Transverse colon (tissue), 4 donors: Measurements from ENCODE around the gene PTPRD. TPM values are rescaled to one million over a fixed set of nuclear protein-coding genes. Genes with fewer than 3 reads are reported as not detected.

Experiments
- DNase-seq: peaks from one replicate; pipeline ENCODE4 v3.0.0-alpha.2; 2019
- H3K27ac ChIP-seq, 4 donors: fragments of 200-600 bp; sonication (generic); 2 replicates each; pipeline ENCODE4 v1.5.1; 2016 to 2018; ENCODE audit warnings: inconsistent platforms in 4 of 4
- H3K27me3 ChIP-seq: fragments of 200-600 bp; sonication (generic); 2 replicates; pipeline ENCODE4 v1.5.1; 2017; ENCODE audit warnings: inconsistent platforms
- H3K36me3 ChIP-seq, 4 donors: fragments of 200-600 bp; sonication (generic); 2 replicates each; pipeline ENCODE4 v1.5.1; 2017 to 2019; ENCODE audit warnings: inconsistent platforms in 4 of 4
- H3K4me1 ChIP-seq, 4 donors: fragments of 200-600 bp; sonication (generic); 2 replicates each; pipeline ENCODE4 v1.5.1; 2017 to 2020; ENCODE audit warnings: inconsistent platforms in 4 of 4
- H3K4me3 ChIP-seq, 4 donors: fragments of 200-600 bp; sonication (generic); 1 replicate in 1 of 4; 2 replicates in 3 of 4; pipeline versions ENCODE4 v1.5.1 to v1.6.1; 2017 to 2019; ENCODE audit warnings: inconsistent platforms in 4 of 4
- H3K9me3 ChIP-seq, 2 donors: fragments of 200-600 bp; sonication (generic); 2 replicates each; pipeline ENCODE4 v1.5.1; 2017 to 2019; ENCODE audit warnings: inconsistent platforms in 2 of 2
- EP300 ChIP-seq: sonication (generic); formaldehyde crosslinking; IDR thresholded peaks from one replicate; pipeline ENCODE4 v1.6.1; 2017; ENCODE audit warnings: antibody characterized with exemption, low read depth
- POLR2A ChIP-seq: fragments of 450-650 bp; IDR thresholded peaks from one replicate; pipeline ENCODE4 v1.6.1; 2016; ENCODE audit warnings: antibody characterized with exemption, mild to moderate bottlenecking, moderate library complexity
- POLR2AphosphoS5 ChIP-seq, 3 donors: sonication (generic); formaldehyde crosslinking; IDR thresholded peaks; one replicate each; pipeline ENCODE4 v1.6.1; 2016; ENCODE audit warnings: antibody characterized with exemption in 3 of 3
- WGBS, 2 donors: methylation state at CpG; one replicate each; pipeline ENCODE4 v1.1.5; 2018; ENCODE audit warnings: low coverage in 1 of 2; 5-methylcytosine and 5-hydroxymethylcytosine counted together
- in situ Hi-C, 4 donors: fragments of 200-750 bp; cut with MboI; loops; one replicate each; pipeline versions ENCODE4 v1.15.0 to v1.15.1; 2017; ENCODE audit warnings: low sequenced_read_pairs in 3 of 4, low pct_ligation_motif_present in 1 of 4, low pct_unique_long_range_greater_than_20kb in 1 of 4
- intact Hi-C: fragments of 100-400 bp; cut with DNase I; formaldehyde crosslinking; loops from one replicate; pipeline ENCODE4 v1.15.1; 2023; ENCODE audit warnings: low total_unique reads
- total RNA-seq, 4 donors: library from RNA; depleted of rRNA; stranded (reverse); fragments of >200 nt; gene quantifications; one replicate each; pipeline ENCODE4 v1.1.0, GENCODE V29; 2016
- TF ChIP-seq, protein P1 (sequence below), 5 experiments: fragments of 200-600 bp in 3 of 5; fragments of 450-650 bp in 2 of 5; sonication (generic) in 3 of 5; IDR thresholded peaks; 1 replicate in 2 of 5; 2 replicates in 3 of 5; pipeline ENCODE4 v1.5.1; 2016 to 2017; ENCODE audit warnings: antibody characterized with exemption in 5 of 5, inconsistent platforms in 3 of 5, mild to moderate bottlenecking in 2 of 5, moderate library complexity in 1 of 5

The PTPRD gene
- total RNA-seq, 4 donors from 2014 or later, result 43.0 to 115 (median 79.1) TPM

DNA sequence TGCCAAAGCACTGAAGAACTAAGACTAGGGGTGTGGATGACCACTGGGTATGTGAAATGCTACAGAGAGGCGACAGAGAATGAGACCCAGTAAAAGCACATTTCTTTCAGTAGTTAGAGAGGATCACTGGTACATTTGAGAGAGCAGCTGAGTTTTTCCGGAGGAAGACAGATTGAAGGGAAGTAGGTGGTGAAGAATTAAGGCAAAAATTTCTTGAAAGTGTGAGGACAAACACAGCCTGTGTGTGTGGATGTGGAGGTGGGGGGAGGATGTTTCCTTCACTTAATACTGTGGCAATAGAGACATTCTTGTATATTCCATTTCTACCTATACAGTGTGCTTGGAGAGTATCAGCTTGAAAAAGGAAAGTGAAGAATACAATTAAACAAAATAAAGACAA is 1942.1 kb downstream of the PTPRD start:
- no peak for DNase-seq
- H3K27ac ChIP-seq, result no peak overlapping the region
- in situ Hi-C loops (no loop called here), intact Hi-C loops (no loop called here)
- no peak for TF ChIP-seq POLR2A
- TF ChIP-seq POLR2AphosphoS5 (IDR thresholded peaks at IDR 0.05), result no peak
- no peak for TF ChIP-seq EP300
- no peaks in the 10 kb centered on the region for H3K36me3 ChIP-seq
- no peak overlapping the region for H3K4me3 ChIP-seq
- peaks cover 0 to 5% (median 0%) of the 10 kb centered on the region in 4 donors for H3K4me1 ChIP-seq
- no peaks in the 10 kb centered on the region for H3K27me3 ChIP-seq
- WGBS, 2 donors, result 83 to 92% methylated on average over 2 of the region's 2 CpGs
- H3K9me3 ChIP-seq, result no peaks in the 10 kb centered on the region

DNA sequence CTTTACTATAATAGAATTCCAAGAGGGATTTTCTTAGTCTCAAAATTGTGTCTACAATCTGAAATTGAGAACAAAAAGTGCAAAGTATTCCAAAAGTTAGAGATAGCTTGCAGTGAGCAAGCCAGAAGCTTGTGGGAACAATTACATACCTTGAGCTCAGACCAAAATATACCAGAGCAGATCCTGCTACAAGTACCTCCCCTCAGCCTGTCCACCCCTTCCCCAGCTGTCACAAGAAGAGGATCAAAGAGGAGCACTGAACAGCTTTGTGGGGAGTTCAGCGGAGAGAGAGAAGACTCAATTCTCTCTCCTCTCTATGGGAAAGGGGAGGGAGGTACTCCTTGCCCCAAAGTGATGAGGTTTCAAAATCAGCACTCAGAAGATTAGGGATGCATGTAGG is 1944.1 kb downstream of the PTPRD start:
- Histone ChIP-seq H3K36me3 (no peaks in the 10 kb centered on the region), H3K27ac (no peak overlapping the region), H3K27me3 (no peaks in the 10 kb centered on the region), H3K9me3 (no peaks in the 10 kb centered on the region), H3K4me1 (peaks cover 0 to 5% (median 0%) of the 10 kb centered on the region in 4 donors), H3K4me3 (no peak overlapping the region)
- intact Hi-C loops, result no loop called here
- no peak for DNase-seq
- WGBS, 2 donors, result 90 to 100% methylated on average over 1 of the region's 1 CpG
- no peak for TF ChIP-seq POLR2AphosphoS5 (IDR thresholded peaks at IDR 0.05)
- TF ChIP-seq, protein P1, sequence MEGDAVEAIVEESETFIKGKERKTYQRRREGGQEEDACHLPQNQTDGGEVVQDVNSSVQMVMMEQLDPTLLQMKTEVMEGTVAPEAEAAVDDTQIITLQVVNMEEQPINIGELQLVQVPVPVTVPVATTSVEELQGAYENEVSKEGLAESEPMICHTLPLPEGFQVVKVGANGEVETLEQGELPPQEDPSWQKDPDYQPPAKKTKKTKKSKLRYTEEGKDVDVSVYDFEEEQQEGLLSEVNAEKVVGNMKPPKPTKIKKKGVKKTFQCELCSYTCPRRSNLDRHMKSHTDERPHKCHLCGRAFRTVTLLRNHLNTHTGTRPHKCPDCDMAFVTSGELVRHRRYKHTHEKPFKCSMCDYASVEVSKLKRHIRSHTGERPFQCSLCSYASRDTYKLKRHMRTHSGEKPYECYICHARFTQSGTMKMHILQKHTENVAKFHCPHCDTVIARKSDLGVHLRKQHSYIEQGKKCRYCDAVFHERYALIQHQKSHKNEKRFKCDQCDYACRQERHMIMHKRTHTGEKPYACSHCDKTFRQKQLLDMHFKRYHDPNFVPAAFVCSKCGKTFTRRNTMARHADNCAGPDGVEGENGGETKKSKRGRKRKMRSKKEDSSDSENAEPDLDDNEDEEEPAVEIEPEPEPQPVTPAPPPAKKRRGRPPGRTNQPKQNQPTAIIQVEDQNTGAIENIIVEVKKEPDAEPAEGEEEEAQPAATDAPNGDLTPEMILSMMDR (IDR thresholded peaks at IDR 0.05), result no peak
- TF ChIP-seq EP300, result no peak
- no peak for TF ChIP-seq POLR2A
- in situ Hi-C loops, result no loop called here

DNA sequence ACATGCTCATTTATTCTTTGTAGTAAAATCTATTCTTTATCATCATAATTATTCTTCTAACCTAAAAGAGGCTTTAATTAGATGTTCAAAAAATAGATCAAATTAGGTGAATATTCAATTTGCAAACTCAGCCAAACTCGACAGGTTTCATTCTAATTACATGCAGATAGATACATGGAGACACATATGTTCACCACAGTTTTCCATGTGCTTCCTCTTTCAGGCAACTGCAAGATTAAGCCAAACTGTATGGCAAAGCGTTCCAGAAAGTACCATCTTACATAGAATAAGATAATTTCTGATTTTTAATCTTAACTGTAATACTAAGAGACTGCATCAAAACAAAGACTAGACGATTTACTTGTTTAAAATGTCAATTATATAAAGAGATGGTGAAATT is 1944.6 kb downstream of the PTPRD start:
- Histone ChIP-seq H3K27me3 (no peaks in the 10 kb centered on the region), H3K9me3 (no peaks in the 10 kb centered on the region), H3K36me3 (no peaks in the 10 kb centered on the region), H3K27ac (no peak overlapping the region), H3K4me3 (no peak overlapping the region), H3K4me1 (peaks cover 0 to 5% (median 0%) of the 10 kb centered on the region in 4 donors)
- intact Hi-C loops (no loop called here), in situ Hi-C loops (no loop called here)
- DNase-seq, result no peak
- TF ChIP-seq, protein P1 (IDR thresholded peaks at IDR 0.05), result no peak
- no peak for TF ChIP-seq POLR2AphosphoS5 (IDR thresholded peaks at IDR 0.05)
- no peak for TF ChIP-seq EP300
- TF ChIP-seq POLR2A, result no peak
- WGBS, 2 donors, result 83 to 84% methylated on average over 3 of the region's 3 CpGs

DNA sequence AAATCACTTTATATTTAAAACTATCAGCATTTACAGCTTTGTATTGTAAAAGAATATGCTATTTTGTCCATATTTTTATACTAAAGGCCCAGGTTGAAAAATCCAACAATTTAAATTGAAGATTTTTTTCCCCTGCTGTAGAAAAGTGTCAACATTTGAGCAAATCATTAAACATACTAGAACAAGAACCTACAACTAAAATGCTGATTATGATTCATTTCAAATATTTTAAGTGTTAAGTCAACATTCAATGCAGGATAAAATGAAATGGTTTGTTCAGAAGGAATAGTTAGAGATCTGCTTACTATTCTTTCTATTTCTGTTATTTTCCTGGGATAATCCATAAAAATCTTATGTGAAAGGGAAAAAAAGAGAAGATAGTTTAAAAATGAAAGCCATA is 1946.7 kb downstream of the PTPRD start:
- DNase-seq, result no peak
- Histone ChIP-seq H3K4me1 (peaks cover 0 to 9% (median under 1%) of the 10 kb centered on the region in 4 donors), H3K9me3 (no peaks in the 10 kb centered on the region), H3K27ac (no peak overlapping the region), H3K36me3 (no peaks in the 10 kb centered on the region), H3K4me3 (no peak overlapping the region), H3K27me3 (no peaks in the 10 kb centered on the region)
- in situ Hi-C loops (no loop called here), intact Hi-C loops (no loop called here)
- TF ChIP-seq POLR2A, result no peak
- no peak for TF ChIP-seq EP300
- TF ChIP-seq POLR2AphosphoS5 (IDR thresholded peaks at IDR 0.05), result no peak
- TF ChIP-seq, protein P1 (IDR thresholded peaks at IDR 0.05), result no peak

DNA sequence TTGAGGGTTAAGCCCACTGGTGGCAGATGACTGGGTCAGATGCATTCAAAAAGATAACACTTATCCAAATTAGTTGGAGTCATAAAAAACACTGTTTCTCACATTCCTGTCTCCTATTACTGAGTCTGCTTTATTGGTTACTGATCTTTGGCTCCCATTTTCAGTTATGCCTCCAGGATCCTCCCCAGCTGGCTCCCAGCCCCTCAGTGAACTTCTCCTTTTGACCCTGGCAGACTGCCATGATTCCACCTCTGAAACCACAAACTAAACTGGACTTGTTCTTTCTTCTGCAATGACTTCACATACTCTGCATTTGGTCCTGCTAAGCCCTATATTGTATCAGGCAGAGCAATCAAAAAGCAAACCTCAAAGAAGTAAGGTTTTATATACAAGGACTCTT is 1952.4 kb downstream of the PTPRD start:
- intact Hi-C loops, result no loop called here
- TF ChIP-seq EP300, result no peak
- TF ChIP-seq, protein P1 (IDR thresholded peaks at IDR 0.05), result no peak
- TF ChIP-seq POLR2AphosphoS5 (IDR thresholded peaks at IDR 0.05), result no peak
- no peak for TF ChIP-seq POLR2A
- Histone ChIP-seq H3K36me3 (no peaks in the 10 kb centered on the region), H3K4me1 (peaks cover 0 to 13% (median 3%) of the 10 kb centered on the region in 4 donors), H3K9me3 (no peaks in the 10 kb centered on the region), H3K27ac (no peak overlapping the region), H3K27me3 (no peaks in the 10 kb centered on the region), H3K4me3 (no peak overlapping the region)
- DNase-seq, result peak; percentile 45
- in situ Hi-C loops, result no loop called here
